Gastroesophageal sphincter (tissue), 4 donors: ENCODE data around the gene PRRC2A. TPM values are rescaled to one million over a fixed set of nuclear protein-coding genes. Genes with fewer than 3 reads are reported as not detected.

Source experiments
- ATAC-seq: fragments of 150-250 bp; one replicate; pipeline ENCODE4 v1.9.1; 2016; ENCODE audit warnings: mild to moderate bottlenecking, moderate library complexity
- H3K27ac ChIP-seq, 4 donors: fragments of 200-600 bp; sonication (generic) in 3 of 4; 1 replicate in 3 of 4; 2 replicates in 1 of 4; pipeline ENCODE4 v1.5.1; 2016 to 2019
- H3K27me3 ChIP-seq: fragments of 200-600 bp; sonication (generic); one replicate; pipeline ENCODE4 v1.5.1; 2019
- H3K36me3 ChIP-seq, 2 donors: fragments of 200-600 bp; sonication (generic); one replicate each; pipeline ENCODE4 v1.5.1; 2019; ENCODE audit warnings: control low read depth in 1 of 2
- H3K4me1 ChIP-seq, 3 donors: fragments of 200-600 bp; sonication (generic); 1 replicate in 2 of 3; 2 replicates in 1 of 3; pipeline ENCODE4 v1.5.1; 2016 to 2019; ENCODE audit warnings: control low read depth in 2 of 3
- H3K4me3 ChIP-seq, 2 donors: fragments of 200-600 bp; sonication (generic); one replicate each; pipeline ENCODE4 v1.5.1; 2019; ENCODE audit warnings: mild to moderate bottlenecking in 1 of 2, moderate library complexity in 1 of 2
- H3K9me3 ChIP-seq, 3 donors: fragments of 200-600 bp; sonication (generic); one replicate each; pipeline ENCODE4 v1.5.1; 2017 to 2019; ENCODE audit warnings: control low read depth in 2 of 3
- EP300 ChIP-seq: sonication (generic); formaldehyde crosslinking; IDR thresholded peaks from one replicate; pipeline ENCODE4 v1.6.1; 2017; ENCODE audit warnings: antibody characterized with exemption, mild to moderate bottlenecking
- POLR2A ChIP-seq, 2 donors: fragments of 450-650 bp; IDR thresholded peaks; one replicate each; pipeline ENCODE4 v1.6.1; 2017; ENCODE audit warnings: antibody characterized with exemption in 2 of 2, mild to moderate bottlenecking in 2 of 2, moderate library complexity in 1 of 2
- POLR2AphosphoS5 ChIP-seq: sonication (generic); formaldehyde crosslinking; IDR thresholded peaks from one replicate; pipeline ENCODE4 v1.6.1; 2017; ENCODE audit warnings: antibody characterized with exemption
- WGBS, 2 donors: methylation state at CpG; one replicate each; pipeline ENCODE4 v1.1.5; 2018; ENCODE audit warnings: low coverage in 1 of 2; 5-methylcytosine and 5-hydroxymethylcytosine counted together
- total RNA-seq, 4 donors: library from RNA; depleted of rRNA; stranded (reverse); fragments of >200 nt; gene quantifications; one replicate each; pipeline ENCODE4 v1.1.0, GENCODE V29; 2016
- TF ChIP-seq, protein P1 (sequence below), 4 experiments: fragments of 200-600 bp in 2 of 4; fragments of 450-650 bp in 2 of 4; sonication (generic) in 1 of 4; IDR thresholded peaks; one replicate each; pipeline ENCODE4 v1.5.1; 2017 to 2019; ENCODE audit warnings: antibody characterized with exemption in 4 of 4, mild to moderate bottlenecking in 2 of 4, moderate library complexity in 2 of 4

The PRRC2A gene
- total RNA-seq, 4 donors from 2014 or later, result 47.9 to 137 (median 76.2) TPM

GRCh38 chr6:31663961-31664789 is 43.7 kb downstream of the PRRC2A start:
- Histone ChIP-seq H3K27ac (peak overlapping the region; percentile 95 to 98 (median 96)), H3K4me1 (peaks cover 3 to 77% (median 34%) of the 10 kb centered on the region in 3 donors), H3K4me3 (peak overlapping the region; percentile 55 to 67), H3K9me3 (no peaks in the 10 kb centered on the region), H3K36me3 (peaks cover 0 to 45% of the 10 kb centered on the region in 2 donors), H3K27me3 (no peaks in the 10 kb centered on the region)
- no peak for TF ChIP-seq POLR2A (IDR thresholded peaks at IDR 0.05)
- TF ChIP-seq POLR2AphosphoS5, result no peak
- no peak for TF ChIP-seq EP300
- TF ChIP-seq, protein P1, sequence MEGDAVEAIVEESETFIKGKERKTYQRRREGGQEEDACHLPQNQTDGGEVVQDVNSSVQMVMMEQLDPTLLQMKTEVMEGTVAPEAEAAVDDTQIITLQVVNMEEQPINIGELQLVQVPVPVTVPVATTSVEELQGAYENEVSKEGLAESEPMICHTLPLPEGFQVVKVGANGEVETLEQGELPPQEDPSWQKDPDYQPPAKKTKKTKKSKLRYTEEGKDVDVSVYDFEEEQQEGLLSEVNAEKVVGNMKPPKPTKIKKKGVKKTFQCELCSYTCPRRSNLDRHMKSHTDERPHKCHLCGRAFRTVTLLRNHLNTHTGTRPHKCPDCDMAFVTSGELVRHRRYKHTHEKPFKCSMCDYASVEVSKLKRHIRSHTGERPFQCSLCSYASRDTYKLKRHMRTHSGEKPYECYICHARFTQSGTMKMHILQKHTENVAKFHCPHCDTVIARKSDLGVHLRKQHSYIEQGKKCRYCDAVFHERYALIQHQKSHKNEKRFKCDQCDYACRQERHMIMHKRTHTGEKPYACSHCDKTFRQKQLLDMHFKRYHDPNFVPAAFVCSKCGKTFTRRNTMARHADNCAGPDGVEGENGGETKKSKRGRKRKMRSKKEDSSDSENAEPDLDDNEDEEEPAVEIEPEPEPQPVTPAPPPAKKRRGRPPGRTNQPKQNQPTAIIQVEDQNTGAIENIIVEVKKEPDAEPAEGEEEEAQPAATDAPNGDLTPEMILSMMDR (IDR thresholded peaks at IDR 0.05), result no peak
- WGBS, 2 donors, result 0 to 3% methylated on average over 7 to 9 of the region's 17 CpGs
- peak; percentile 21 for ATAC-seq

GRCh38 chr6:31664790-31665500 is 44.4 kb downstream of the PRRC2A start, which contains the start of gene GPANK1:
GPANK1 (minus strand) TSS chr6:31664997; CDS start chr6:31664478, 519 bp downstream.
- Histone ChIP-seq H3K27ac (peak within 1 kb of the TSS; percentile 95 to 98 (median 96)), H3K4me3 (peak within 1 kb of the TSS; percentile 55 to 67), H3K9me3 (no peaks in the 10 kb centered on the region), H3K4me1 (peaks cover 0 to 77% (median 28%) of the 10 kb centered on the region in 3 donors), H3K36me3 (peaks cover 0 to 53% of the 10 kb centered on the region in 2 donors), H3K27me3 (no peaks in the 10 kb centered on the region)
- ATAC-seq, result peak; percentile 59
- peak in 1 of 2 donors; percentile 30 for TF ChIP-seq POLR2A (IDR thresholded peaks at IDR 0.05)
- peak; percentile 76 for TF ChIP-seq POLR2AphosphoS5
- TF ChIP-seq, protein P1 (IDR thresholded peaks at IDR 0.05), result no peak
- no peak for TF ChIP-seq EP300
- WGBS, 2 donors, result 0% methylated on average over 14 to 19 of the region's 39 CpGs

DNA sequence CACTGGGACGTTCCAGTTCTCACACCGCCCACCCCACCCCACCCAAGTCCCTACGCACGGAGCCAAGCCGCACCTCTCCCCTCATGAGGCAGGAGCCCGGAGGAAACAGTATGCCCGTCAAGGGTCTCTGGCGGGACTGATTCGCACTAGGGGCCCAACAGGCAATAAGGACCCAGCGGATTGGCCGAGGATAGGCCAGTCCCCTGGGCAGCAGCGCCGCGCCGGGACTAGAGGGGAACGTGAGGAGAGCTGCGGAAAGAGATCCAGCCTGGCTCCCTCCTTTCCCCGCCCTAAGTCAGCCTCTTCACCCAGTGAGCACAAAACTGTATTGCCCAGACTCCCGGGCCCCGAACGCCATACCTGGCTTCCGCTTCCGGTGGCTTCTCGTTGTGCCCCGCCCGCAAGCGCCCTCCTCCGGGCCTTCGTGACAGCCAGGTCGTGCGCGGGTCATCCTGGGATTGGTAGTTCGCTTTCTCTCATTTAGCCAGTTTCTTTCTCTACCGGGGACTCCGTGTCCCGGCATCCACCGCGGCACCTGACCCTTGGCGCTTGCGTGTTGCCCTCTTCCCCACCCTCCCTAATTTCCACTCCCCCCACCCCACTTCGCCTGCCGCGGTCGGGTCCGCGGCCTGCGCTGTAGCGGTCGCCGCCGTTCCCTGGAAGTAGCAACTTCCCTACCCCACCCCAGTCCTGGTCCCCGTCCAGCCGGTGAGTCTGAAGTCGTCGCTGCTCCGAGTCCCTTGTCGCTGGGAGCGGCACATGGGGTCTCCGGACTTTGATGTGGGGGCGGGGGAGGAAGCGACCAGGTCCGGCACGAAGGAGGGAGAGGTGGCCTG is 45.2 kb downstream of the PRRC2A start, which contains the start of gene CSNK2B:
CSNK2B (plus strand) TSS at position 580 of the 836 bp plus-strand sequence. CDS start 752 bp downstream, outside the sequence.
- peak; percentile 91 for ATAC-seq
- Histone ChIP-seq H3K27me3 (no peaks in the 10 kb centered on the region), H3K9me3 (no peaks in the 10 kb centered on the region), H3K36me3 (peaks cover 0 to 61% of the 10 kb centered on the region in 2 donors), H3K4me1 (peaks cover 0 to 74% (median 28%) of the 10 kb centered on the region in 3 donors), H3K27ac (peak within 1 kb of the TSS; percentile 95 to 98 (median 96)), H3K4me3 (peak within 1 kb of the TSS; percentile 55 to 67)
- WGBS, 2 donors, result 0 to 1% methylated on average over 22 to 33 of the region's 63 CpGs
- TF ChIP-seq EP300, result no peak
- peak; percentile 71 for TF ChIP-seq POLR2AphosphoS5
- peak; percentile 61 to 70 for TF ChIP-seq POLR2A (IDR thresholded peaks at IDR 0.05)
- TF ChIP-seq, protein P1 (IDR thresholded peaks at IDR 0.05), result peak in 1 of 4 experiments; percentile 18

GRCh38 chr6:31666337-31666965 is 45.9 kb downstream of the PRRC2A start:
- no peak for ATAC-seq
- Histone ChIP-seq H3K36me3 (peaks cover 0 to 68% of the 10 kb centered on the region in 2 donors), H3K27ac (peak overlapping the region; percentile 60 to 98 (median 95)), H3K9me3 (no peaks in the 10 kb centered on the region), H3K27me3 (no peaks in the 10 kb centered on the region), H3K4me3 (peak overlapping the region; percentile 55 to 67), H3K4me1 (peaks cover 0 to 67% (median 28%) of the 10 kb centered on the region in 3 donors)
- WGBS, 2 donors, result 4 to 7% methylated on average over 6 to 12 of the region's 15 CpGs
- TF ChIP-seq POLR2A (IDR thresholded peaks at IDR 0.05) (no peak), EP300 (no peak), POLR2AphosphoS5 (no peak)
- TF ChIP-seq, protein P1 (IDR thresholded peaks at IDR 0.05), result no peak
